ENCODE data around the gene CREB3L2.

DNA sequence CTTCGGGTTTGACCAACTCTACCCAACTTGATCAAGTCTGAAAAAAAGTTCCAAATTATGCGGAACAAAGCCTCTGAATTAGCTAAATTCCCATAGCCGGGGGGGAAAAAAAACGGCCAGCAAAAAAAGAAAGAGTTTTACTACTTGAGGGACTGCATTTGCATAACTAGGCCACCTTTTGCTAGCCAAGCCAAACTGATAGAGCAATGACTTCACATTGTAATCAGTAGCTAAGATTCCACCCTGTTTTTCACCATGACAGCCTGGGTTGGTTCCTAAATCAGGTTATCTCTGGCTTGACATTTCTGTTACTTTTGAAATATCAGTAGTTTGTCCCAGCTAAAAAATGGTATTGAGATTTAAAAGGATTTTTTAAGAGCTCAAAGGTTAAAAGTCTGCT lies 31.4 kb upstream of the CREB3L2 start:
- TF ChIP-seq, protein P1, sequence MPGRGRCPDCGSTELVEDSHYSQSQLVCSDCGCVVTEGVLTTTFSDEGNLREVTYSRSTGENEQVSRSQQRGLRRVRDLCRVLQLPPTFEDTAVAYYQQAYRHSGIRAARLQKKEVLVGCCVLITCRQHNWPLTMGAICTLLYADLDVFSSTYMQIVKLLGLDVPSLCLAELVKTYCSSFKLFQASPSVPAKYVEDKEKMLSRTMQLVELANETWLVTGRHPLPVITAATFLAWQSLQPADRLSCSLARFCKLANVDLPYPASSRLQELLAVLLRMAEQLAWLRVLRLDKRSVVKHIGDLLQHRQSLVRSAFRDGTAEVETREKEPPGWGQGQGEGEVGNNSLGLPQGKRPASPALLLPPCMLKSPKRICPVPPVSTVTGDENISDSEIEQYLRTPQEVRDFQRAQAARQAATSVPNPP (CRISPR knock-in tag; IDR thresholded peaks at IDR 0.05): no peak
- TF ChIP-seq ZNF777 (CRISPR knock-in tag; IDR thresholded peaks at IDR 0.05) (no peak), EZH2 (conservative IDR thresholded peaks at IDR 0.05; ENCODE audit: low read depth, low read length) (no peak), ZFP36 (IDR thresholded peaks at IDR 0.05; ENCODE audit: borderline replicate concordance, low read depth, low read length, partially characterized antibody) (no peak), CBX2 (IDR thresholded peaks at IDR 0.05; ENCODE audit: low read depth, low read length) (no peak), CBX2 (CRISPR knock-in tag; IDR thresholded peaks at IDR 0.05; ENCODE audit: low read depth) (no peak), MTA1 (CRISPR knock-in tag; IDR thresholded peaks at IDR 0.05; ENCODE audit: borderline replicate concordance) (no peak)
- TF ChIP-seq, protein P2, sequence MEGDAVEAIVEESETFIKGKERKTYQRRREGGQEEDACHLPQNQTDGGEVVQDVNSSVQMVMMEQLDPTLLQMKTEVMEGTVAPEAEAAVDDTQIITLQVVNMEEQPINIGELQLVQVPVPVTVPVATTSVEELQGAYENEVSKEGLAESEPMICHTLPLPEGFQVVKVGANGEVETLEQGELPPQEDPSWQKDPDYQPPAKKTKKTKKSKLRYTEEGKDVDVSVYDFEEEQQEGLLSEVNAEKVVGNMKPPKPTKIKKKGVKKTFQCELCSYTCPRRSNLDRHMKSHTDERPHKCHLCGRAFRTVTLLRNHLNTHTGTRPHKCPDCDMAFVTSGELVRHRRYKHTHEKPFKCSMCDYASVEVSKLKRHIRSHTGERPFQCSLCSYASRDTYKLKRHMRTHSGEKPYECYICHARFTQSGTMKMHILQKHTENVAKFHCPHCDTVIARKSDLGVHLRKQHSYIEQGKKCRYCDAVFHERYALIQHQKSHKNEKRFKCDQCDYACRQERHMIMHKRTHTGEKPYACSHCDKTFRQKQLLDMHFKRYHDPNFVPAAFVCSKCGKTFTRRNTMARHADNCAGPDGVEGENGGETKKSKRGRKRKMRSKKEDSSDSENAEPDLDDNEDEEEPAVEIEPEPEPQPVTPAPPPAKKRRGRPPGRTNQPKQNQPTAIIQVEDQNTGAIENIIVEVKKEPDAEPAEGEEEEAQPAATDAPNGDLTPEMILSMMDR (CRISPR knock-in tag; IDR thresholded peaks at IDR 0.05): no peak
- TF ChIP-seq, protein P3, sequence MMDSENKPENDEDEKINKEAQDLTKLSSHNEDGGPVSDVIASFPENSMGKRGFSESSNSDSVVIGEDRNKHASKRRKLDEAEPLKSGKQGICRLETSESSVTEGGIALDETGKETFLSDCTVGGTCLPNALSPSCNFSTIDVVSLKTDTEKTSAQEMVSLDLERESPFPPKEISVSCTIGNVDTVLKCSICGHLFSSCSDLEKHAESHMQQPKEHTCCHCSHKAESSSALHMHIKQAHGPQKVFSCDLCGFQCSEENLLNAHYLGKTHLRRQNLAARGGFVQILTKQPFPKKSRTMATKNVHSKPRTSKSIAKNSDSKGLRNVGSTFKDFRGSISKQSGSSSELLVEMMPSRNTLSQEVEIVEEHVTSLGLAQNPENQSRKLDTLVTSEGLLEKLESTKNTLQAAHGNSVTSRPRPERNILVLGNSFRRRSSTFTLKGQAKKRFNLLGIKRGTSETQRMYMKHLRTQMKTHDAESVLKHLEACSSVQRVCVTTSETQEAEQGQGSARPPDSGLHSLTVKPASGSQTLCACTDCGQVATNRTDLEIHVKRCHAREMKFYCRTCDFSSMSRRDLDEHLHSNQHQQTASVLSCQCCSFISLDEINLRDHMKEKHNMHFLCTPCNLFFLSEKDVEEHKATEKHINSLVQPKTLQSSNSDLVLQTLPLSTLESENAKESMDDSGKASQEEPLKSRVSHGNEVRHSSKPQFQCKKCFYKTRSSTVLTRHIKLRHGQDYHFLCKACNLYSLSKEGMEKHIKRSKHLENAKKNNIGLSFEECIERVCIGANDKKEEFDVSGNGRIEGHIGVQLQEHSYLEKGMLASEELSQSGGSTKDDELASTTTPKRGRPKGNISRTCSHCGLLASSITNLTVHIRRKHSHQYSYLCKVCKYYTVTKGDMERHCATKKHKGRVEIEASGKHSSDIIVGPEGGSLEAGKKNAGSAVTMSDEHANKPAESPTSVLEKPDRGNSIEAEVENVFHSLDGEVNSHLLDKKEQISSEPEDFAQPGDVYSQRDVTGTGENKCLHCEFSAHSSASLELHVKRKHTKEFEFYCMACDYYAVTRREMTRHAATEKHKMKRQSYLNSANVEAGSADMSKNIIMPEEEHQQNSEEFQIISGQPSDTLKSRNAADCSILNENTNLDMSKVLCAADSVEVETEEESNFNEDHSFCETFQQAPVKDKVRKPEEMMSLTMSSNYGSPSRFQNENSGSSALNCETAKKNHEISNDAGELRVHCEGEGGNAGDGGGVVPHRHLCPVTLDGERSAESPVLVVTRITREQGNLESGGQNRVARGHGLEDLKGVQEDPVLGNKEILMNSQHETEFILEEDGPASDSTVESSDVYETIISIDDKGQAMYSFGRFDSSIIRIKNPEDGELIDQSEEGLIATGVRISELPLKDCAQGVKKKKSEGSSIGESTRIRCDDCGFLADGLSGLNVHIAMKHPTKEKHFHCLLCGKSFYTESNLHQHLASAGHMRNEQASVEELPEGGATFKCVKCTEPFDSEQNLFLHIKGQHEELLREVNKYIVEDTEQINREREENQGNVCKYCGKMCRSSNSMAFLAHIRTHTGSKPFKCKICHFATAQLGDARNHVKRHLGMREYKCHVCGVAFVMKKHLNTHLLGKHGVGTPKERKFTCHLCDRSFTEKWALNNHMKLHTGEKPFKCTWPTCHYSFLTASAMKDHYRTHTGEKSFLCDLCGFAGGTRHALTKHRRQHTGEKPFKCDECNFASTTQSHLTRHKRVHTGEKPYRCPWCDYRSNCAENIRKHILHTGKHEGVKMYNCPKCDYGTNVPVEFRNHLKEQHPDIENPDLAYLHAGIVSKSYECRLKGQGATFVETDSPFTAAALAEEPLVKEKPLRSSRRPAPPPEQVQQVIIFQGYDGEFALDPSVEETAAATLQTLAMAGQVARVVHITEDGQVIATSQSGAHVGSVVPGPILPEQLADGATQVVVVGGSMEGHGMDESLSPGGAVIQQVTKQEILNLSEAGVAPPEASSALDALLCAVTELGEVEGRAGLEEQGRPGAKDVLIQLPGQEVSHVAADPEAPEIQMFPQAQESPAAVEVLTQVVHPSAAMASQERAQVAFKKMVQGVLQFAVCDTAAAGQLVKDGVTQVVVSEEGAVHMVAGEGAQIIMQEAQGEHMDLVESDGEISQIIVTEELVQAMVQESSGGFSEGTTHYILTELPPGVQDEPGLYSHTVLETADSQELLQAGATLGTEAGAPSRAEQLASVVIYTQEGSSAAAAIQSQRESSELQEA (CRISPR knock-in tag; IDR thresholded peaks at IDR 0.05; ENCODE audit: not compliant biosample characterization): no peak
